GM19240 (cell line): ENCODE results near the gene MLLT6.

ENCODE experiments used
- DNase-seq: peaks from one replicate; pipeline ENCODE4 v3.0.0; 2011; ENCODE audit warnings: low spot score; ENCODE audit not compliant: insufficient read length

Gene MLLT6

DNA sequence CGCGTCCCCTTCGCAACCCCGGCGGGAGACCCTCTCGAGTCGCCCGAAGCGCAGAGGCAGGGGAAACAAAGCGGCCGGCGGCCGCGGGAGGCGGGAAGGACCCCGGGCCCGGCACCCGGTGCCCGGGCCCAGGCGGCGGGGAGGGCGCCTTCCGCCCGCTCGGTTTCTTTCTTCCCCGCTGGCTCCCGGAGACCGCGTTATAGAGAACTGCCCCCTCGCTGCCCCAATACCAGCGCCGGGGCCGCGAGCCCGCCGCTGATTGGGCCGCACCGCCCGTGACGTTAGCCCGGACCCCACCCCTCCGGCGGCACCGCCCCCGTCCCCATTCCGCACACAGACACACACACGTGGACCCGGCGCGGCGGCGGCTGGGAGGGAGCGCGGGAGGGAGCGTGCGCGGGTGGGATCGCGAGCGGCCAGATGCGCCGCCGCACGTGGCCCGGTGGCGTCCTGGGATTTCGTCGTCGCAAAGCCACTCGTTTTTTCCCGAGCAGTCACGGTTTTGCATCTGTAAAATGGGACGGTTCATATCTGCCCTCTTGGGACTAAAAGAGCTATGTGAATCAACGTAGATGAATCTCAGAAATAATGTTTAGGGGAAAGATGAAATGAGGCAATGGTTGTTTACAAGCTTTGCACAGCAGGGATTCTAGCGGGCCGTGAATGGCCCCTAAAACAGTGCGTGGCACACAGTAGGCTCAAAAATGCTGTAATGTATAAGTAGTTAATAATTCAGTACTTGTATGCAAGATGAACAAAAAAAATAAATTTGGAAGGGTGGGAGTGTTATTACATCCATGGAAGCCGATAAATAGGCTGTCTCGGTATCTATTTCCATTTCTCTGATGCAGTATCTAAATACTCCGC lies 30.1 kb upstream of the MLLT6 start, which contains the start of gene EPOP:
TSS of gene EPOP (minus strand) at position 209 of the 867 bp plus-strand sequence. CDS start 462 bp downstream, outside the sequence.
- DNase-seq = peak; percentile 53

DNA sequence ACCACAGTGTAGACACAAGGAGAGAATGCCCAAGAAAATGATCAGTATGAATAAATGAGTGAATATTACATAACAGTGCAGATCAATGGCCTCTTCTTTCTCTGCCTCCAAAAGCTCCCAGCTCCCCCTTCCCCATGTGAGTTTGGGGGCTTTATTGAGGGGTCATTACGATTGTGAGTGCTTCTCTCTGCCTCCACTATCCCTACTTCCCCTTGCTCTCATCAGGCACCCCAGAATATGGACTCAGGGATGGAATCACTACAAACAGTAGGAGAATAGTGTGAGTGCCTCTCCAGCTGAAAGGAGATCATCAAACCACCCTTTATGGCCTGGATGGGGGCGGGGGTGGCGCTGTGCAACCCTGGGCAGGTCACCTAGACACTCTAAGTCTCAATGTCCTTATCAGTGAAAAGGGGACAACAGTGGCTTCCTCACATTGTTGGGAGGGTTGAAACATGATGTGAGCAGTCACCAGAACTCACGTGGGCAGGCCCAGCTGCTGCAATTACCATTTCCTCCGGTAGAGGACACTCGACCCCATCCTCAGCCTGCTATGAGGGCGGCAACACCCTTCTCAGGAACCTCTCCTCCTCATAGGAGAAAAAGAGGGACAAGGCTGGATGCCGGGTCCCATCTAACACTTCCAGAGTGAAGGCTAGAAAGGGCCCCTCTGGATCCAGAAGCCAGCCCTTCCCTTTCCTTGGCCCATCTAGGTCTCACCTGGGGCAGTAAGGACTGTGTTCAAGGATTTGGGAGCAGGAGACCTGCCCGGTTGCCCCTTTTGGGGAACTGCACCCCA lies 28.2 kb upstream of the MLLT6 start:
- peak; percentile 82 for DNase-seq

DNA sequence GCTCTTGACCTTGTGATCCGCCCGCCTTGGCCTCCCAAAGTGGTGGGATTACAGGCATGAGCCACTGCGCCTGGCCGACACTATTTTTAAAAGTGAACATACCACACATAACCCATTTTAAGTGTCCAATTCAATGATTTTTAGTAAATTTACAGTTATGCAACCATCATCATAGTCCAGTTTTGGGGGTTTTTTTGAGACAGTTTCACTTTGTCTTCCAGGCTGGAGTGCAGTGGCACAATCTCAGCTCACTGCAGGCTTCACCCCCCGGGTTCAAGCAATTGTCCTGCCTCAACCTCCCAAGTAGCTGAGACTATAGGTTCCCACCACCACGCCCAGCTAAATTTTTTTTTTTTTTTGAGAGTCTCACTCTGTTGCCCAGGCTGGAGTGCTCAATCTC lies 27.3 kb upstream of the MLLT6 start:
- DNase-seq = no peak

DNA sequence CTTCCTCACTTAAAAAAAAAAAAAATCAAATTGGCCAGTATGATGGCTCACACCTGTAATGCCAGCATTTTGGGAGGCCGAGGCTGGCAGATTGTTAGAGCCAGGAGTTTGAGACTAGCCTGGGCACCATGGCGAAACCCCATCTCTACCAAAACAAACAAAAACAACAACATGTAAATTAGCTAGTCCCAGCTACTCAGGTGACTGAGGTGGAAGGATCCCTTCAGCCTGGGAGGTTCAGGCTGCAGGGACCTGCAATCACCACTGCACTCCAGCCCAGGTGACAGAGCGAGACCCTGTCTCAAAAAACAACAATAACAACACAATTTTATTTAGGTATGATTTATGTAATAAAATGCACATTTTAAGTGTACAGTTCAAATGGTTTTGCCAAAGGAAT lies 24.0 kb upstream of the MLLT6 start:
- no peak for DNase-seq

DNA sequence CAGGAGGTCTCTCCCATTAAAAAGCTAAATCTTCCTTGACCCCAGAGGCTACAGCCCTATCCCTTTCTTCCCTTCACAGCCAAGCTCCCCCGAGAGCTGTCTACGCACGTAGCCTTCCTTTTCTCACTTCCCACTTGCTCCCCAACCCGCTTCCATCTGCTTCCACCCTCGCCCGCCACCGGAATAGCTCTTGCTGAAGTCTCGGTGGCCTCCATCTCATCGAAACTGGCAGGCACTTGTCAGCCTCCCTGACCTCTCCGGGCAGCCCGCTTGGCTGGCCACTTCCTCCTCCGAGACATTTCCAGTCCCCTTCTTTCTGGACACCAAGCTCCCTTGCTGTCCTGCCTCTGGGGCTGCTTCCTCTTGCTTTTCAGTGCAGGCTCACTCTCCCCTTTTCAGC lies 19.6 kb upstream of the MLLT6 start:
- no peak for DNase-seq

DNA sequence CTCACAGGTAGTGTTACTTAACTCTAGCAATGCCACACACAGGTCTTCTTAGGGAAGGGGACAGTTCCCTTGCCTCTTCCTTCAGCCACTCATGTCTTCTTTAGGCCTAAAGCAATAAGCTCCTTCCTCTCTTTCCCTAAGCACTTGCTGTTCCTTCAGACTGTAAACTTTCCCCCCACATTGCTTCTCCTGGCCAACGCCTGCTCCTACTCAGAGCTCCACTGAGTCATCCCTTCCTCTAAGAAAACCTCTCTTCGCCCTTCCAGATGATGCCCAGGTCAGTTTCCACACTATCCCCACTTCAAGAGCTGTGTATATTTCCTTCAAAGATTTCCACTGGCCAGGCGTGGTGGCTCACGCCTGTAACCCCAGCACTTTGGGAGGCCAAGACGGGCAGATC lies 17.8 kb upstream of the MLLT6 start:
- DNase-seq = no peak

DNA sequence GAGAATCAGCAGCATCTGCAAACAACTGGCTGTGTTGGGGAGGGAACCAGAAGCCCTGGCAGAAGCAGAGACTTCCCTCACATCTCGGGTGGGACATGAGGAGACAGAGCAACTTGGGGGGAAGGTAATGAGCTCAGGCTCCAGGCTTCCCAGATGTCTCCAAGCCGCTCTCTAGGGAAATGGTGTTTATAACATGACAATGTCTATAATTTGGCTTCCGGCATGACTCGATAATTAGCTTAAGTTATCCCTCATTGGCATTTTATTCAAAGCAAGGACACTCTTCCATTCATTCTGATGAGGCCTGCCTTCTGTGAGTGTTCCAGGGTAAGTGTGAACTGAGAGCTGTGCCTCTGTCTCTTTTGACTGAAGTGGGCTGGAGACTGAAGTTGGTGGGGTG lies 14.7 kb upstream of the MLLT6 start:
- DNase-seq = no peak

DNA sequence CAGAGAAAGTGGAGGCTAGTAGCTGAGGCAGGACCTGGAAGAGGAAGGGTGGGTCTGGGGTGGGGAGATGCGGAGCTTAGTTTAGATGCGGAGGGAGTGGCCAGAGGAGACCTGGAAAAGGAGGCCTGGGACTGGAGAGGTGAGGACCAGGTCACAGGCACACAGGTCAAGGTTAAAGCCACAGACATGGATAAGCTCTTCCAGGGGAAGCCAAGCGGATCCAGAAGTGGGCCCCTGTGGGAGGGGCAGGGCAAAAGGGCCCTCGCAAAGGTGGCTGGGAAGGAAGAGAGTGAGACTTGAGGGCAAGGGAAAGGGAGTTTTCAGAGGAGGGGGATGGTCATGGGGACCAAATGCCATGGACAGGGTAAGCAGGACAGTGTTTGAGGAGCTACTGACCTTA lies 13.9 kb upstream of the MLLT6 start:
- no peak for DNase-seq

DNA sequence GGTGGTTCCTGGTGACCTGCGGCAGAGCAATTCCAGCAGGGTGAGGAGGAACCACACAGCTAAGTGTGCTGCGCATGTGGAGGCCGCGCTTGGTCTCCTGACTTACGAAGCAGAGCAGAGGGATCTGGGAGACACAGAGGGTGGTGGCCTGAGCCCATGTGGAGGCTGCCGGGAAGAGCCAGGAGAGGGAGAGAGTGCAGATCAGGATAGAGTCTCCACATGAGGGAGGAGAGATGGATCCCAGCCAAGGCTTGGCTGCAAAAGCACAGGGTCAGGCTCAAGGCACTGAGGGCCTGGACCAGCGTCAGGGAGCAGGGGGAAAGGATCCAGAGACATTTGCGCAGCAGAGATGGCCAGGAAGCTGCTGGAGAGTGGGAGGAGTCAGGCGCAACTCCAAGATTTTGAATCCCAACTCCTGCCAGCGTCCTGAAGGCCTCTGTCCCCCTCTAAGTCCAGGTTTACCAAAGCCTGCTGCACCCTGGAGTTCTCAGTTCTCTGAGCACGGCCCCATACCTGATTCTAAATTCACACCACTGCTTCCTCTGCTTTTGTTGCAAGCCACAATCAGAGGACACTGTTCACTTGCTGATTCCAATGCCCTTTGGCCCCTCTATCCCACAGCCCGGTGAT lies 11.3 kb upstream of the MLLT6 start:
- DNase-seq = no peak

DNA sequence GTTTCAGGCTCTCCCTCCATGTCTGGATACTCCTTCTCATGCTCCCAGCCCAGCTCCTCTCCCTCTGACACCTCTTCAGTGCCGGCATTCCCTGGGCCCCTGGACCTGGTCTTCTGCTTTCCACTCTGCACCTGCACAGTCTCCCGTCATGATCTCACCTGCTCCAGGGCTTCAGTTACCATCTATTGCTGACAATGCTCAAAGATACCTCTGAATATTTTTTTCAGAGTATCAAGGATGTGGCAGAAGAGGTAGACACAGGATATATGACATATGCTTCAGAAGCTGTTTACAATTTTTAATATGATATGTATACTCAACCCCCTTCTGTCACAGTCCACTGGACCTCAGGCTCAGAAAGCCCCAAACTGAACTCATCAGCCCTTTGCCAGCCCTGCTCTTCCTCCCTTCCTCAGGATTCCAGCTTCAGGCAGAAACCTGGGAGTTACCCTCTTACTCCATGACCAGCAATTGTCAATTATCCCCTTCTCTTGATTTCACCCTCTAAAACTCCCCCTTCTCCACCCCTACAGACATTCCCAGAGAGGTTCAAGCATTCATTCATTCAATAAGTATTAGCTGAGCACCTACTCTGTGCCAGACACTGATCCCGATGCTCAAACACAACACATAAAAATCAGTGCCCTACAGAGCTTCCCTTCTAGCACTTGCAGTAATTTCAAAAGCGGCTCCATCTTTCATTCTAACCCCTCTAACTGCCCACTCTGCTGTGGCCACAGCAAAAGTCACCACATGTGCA lies 7.8 kb upstream of the MLLT6 start:
- no peak for DNase-seq

DNA sequence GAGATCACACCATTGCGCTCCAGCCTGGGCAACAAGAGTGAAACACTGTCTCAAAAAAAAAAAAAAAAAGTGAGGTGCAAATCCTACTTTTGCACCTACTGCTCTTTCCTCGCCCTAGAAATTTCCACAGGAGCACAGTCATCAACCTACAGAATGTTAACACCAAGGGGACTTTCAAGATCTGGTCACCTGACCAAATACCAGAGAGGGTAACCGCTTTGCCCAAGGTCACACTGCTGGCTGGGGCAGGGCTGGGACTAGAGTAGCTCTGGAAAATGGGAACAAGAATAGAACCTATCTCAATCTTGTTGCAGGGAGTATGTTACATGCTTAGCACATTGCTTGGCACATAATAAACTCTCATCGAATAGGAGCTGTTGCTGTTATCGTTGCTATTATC lies 6.3 kb upstream of the MLLT6 start:
- no peak for DNase-seq

DNA sequence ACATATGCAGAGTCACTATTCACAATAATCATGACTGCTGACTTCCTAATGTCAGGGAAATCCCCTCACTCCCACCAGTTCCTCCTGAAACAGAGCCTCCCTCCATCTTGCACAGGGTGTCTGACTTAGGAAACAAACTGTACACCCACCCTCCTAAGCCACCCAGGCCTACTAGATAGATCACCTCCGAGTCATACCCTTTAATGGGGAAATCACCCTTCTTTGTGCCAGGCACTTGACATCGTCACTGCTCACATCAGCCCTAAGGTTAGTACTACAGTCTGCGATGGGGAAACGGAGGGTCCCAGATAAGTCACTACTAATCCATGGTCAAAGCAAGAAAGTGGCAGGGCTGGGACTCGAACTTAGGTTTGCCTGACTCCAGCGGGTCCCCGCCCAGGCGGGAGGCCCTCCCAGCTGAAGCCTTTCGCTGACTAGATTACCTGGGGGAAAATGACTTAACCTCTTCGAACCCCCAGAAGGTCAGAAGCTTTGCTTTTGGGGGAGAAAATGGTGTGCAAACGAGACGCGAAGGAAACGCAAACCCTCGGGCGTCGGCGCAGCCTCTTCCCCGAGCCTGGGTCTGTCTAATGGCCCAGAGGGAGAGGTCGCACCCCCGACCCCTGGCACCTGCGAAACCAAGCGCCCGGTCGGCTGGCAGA lies 3.4 kb upstream of the MLLT6 start:
- DNase-seq = no peak

DNA sequence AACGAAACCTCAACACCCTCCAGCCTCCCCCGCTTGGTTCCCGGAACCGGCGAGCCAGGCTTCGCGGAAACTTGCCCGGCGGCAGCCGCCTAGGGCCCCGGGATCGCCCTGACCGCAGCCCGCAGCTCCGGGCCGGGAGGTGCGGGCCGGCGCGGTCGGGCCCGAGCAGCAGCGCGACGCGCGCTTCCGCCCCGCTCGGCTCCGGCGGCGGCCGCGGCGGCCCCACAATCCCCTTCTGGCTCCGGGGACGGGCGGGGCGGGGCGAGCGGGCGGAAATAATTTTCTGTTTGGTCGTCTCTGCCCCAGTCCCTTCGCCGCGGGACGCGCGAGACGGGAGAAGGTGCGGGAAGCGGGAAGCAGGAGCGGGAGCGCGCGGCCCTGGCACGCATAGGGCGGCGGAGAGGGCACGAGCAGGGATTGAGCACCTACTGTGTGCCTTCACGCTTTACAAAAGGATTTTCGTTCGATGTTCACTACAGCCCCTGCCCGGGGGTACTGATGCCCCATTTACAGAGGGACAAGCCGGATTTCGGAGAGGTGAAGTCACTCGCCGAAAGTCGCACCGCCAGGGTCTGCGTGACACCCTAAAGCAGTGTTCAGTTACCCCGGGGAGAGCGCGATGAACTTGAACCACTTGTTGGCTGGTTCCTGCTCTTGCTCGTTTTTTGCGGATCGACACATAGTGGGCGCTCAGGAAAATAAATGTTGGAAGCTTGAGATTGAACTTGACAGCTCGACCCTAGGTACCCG lies 2.7 kb upstream of the MLLT6 start:
- DNase-seq = peak; percentile 60

DNA sequence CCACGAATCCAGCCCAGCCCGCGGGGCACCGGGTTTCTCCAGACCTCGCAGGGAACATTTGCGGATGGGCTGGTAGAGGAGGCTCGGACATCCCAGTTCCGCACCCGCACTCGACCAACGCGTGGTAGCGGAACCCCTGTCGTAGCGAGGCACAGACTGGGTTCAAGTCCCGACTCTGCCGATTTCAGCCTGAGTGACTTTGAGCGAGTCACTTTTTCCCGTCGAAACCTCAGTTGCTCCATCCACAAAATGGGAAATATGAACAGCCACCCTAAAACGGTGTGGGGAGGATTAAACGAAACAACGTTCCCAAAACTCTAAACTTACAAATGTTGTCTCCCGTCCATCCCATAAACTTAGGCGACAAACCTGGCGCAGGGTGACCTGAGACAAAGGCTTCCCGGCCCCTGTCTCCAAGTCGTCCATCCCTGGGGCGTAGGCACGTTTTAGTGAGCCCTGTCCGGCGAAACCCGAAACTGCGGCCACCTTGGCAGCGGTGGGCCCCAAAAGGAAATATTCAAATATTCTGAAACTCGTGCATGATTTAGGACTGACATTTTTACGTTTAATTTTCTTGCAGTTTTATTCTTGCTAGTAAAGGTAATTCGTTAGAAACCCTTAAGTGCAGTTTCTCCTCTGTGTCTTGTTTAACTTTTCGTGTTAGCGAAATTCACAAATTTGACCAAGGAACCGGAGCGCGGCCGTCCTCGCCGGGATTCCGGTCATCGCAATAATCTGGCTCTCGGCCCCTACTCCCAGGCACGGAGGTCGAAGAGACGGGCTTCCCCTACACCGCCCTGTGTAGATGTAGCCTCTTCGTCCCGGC lies 1.9 kb upstream of the MLLT6 start:
- peak; percentile 51 for DNase-seq

DNA sequence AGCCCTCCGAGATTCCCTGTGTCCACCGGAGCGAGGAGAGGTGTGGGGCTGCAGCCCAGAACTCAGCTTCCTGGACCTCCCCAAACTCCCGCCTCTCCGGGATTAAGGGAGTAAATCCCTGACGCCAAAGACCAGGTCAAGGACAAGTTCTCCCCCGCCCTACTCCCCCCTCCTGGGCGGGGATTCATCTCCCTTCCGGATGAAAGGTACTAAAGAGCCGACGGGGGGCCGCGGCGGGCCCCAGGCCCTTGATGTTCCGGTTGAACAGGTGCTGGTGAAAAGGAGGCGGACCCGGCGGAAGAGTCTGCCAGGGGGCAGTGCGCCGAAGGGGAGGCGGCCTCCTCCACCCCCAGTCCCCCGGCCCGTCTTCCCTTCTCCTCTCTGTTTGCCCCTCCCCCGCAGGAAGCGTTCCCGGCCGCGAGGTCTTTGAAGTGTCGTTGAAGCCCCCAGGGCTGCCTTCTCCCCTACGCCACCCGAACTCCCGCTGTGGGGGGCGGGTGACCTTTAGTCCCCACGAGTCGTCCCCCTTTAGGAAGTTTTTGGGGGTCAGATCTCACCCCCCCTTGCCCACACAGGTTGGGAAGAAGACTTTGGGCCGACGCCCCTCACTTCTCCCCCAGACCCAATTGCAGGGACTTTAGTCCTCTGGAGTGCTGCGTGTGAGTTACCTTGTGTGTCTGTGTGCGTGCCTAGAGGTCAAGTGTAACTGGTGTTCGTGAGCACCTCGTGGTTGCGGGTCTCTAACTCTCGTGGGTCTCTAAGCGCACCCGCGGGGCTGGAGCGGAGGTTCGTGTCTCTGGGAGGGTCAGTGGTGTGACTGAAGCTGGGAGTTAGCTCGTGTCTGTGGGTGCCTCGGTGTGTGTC lies 1.1 kb upstream of the MLLT6 start:
- DNase-seq = peak; percentile 84

DNA sequence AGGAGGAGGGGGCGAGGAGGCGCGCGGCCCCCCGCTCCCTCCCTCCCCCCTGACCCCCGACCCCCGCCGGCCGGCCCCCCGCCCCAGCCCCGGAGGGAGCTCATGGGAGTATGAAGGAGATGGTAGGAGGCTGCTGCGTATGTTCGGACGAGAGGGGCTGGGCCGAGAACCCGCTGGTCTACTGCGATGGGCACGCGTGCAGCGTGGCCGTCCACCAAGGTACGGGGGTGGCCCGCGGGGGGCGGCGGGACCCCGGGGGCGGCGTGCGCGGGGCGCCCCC lies 390 bp downstream of the MLLT6 start:
- DNase-seq = no peak

DNA sequence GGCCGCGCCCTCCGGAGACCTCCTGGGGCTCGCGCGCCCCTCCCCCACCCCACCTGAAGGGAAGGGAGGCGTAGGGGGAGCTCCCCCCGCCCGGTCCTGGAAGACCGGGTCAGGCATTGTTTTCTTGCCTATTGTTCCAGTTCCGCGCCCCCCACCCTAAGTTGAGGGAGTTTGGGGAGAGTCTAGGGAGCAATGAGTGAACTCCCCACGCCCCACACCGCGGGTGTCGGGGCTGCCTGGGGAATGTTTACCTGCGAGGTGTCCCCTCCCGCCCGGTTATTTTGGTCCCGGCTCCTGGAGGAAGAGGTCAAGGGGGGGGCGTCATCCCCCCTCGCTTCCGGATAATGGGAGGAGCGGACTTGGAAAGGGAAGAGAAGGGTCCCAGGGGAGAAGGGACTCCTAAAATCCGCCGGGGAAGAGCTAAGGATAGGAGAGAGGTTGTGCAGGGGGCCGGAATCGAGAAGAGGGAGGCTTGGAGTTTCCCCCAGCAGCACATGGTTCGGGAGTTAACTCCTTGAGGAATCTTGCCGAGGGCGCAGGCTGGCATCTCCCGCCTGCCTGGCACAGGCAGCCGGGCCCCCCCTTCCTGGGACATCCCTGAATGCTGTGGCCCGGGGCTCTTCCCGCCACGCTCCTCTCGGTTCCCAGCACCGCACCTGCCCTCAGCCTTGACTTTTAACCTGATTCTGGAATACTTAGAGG lies 881 bp downstream of the MLLT6 start:
- DNase-seq = no peak
